Astrocyte (in vitro differentiated cells and primary cell): Measurements from ENCODE around the gene CA10. TPM values are rescaled to one million over a fixed set of nuclear protein-coding genes. Genes with fewer than 3 reads are reported as not detected.
A peak's percentile ranks its signal among the peaks of the same experiment; 100 is the strongest.

ENCODE experiments used
- DNase-seq: peaks from one replicate; pipeline ENCODE4 v3.0.0-alpha.2; 2010; ENCODE audit warnings: low read depth
- FAIRE-seq: peaks from 2 replicates; lab custom pipeline; 2011; peaks lifted over from hg19 to GRCh38; lab: Jason Lieb, UNC
- H2AFZ ChIP-seq: 2 replicates; pipeline ENCODE4 v1.6.0; 2012; ENCODE audit warnings: low read depth, low read length, inconsistent platforms
- H3K27ac ChIP-seq: 2 replicates; pipeline ENCODE4 v1.5.1; 2011; ENCODE audit warnings: low read depth, low read length, inconsistent platforms
- H3K27me3 ChIP-seq: 2 replicates; pipeline ENCODE4 v1.6.0; 2011; ENCODE audit warnings: low read length, inconsistent platforms; ENCODE audit not compliant: insufficient read depth
- H3K36me3 ChIP-seq: 2 replicates; pipeline ENCODE4 v1.5.1; 2011; ENCODE audit warnings: low read length, inconsistent platforms; ENCODE audit not compliant: insufficient read depth
- H3K4me1 ChIP-seq: 2 replicates; pipeline ENCODE4 v1.5.1; 2011; ENCODE audit warnings: low read length, inconsistent platforms; ENCODE audit not compliant: insufficient read depth
- H3K4me2 ChIP-seq: 2 replicates; pipeline ENCODE4 v1.6.0; 2012; ENCODE audit warnings: low read length, inconsistent platforms
- H3K4me3 ChIP-seq: 2 replicates; pipeline ENCODE4 v1.5.1; 2011; ENCODE audit warnings: low read depth, mild to moderate bottlenecking, low read length, inconsistent platforms; ENCODE audit not compliant: insufficient read depth
- H3K79me2 ChIP-seq: 2 replicates; pipeline ENCODE4 v1.6.0; 2012; ENCODE audit warnings: mild to moderate bottlenecking, low read length, inconsistent platforms; ENCODE audit not compliant: insufficient read depth
- H3K9ac ChIP-seq: 2 replicates; pipeline ENCODE4 v1.6.0; 2012; ENCODE audit warnings: mild to moderate bottlenecking, low read length, inconsistent platforms
- H3K9me3 ChIP-seq: 2 replicates; pipeline ENCODE4 v1.5.1; 2012; ENCODE audit warnings: low read depth, mild to moderate bottlenecking, low read length, inconsistent platforms; ENCODE audit not compliant: insufficient read depth
- H4K20me1 ChIP-seq: 2 replicates; pipeline ENCODE4 v1.6.0; 2012; ENCODE audit warnings: low read length, inconsistent platforms; ENCODE audit not compliant: insufficient read depth
- H3K27ac Mint-ChIP-seq: one replicate; pipeline ENCODE4 v1.8.0; 2021; ENCODE audit warnings: mild to moderate bottlenecking, mixed read lengths; ENCODE audit not compliant: unreplicated experiment
- H3K27me3 Mint-ChIP-seq: one replicate; pipeline ENCODE4 v1.8.0; 2021; ENCODE audit warnings: low read depth, mixed read lengths; ENCODE audit not compliant: unreplicated experiment
- H3K36me3 Mint-ChIP-seq: one replicate; pipeline ENCODE4 v1.8.0; 2021; ENCODE audit warnings: low read depth, mixed read lengths; ENCODE audit not compliant: unreplicated experiment
- H3K4me1 Mint-ChIP-seq: one replicate; pipeline ENCODE4 v1.8.0; 2021; ENCODE audit warnings: low read depth, mixed read lengths; ENCODE audit not compliant: unreplicated experiment
- H3K4me3 Mint-ChIP-seq: one replicate; pipeline ENCODE4 v1.8.0; 2021; ENCODE audit warnings: mild to moderate bottlenecking, moderate library complexity, mixed read lengths; ENCODE audit not compliant: unreplicated experiment
- H3K9me3 Mint-ChIP-seq: one replicate; pipeline ENCODE4 v1.8.0; 2021; ENCODE audit warnings: mild to moderate bottlenecking, mixed read lengths; ENCODE audit not compliant: unreplicated experiment
- EZH2 ChIP-seq: IDR thresholded peaks from 2 replicates; pipeline ENCODE4 v1.6.1; 2012; ENCODE audit warnings: mild to moderate bottlenecking, low read length, inconsistent platforms; ENCODE audit not compliant: insufficient read depth
- total RNA-seq: library from RNA; stranded (reverse); gene quantifications from 2 replicates; pipeline ENCODE4 v1.2.1, GENCODE V29; 2021
- TF ChIP-seq, protein P1 (sequence below): IDR thresholded peaks from 2 replicates; pipeline ENCODE4 v1.5.1; 2011; ENCODE audit warnings: low read depth, mild to moderate bottlenecking, inconsistent platforms, low read length, moderate library complexity; ENCODE audit not compliant: insufficient read depth

The CA10 gene
- total RNA-seq, 1 donor from 2014 or later: 0.43 TPM

GRCh38 chr17:51630101-51630671 lies 528.3 kb downstream of the CA10 start:
- Histone ChIP-seq H3K27me3 (no peaks in the 10 kb centered on the region), H2AFZ (no peak overlapping the region), H3K4me2 (no peak overlapping the region), H4K20me1 (no peaks in the 10 kb centered on the region), H3K36me3 (no peaks in the 10 kb centered on the region), H3K4me3 (no peak overlapping the region), H3K9me3 (peaks cover 3% of the 10 kb centered on the region), H3K4me1 (no peaks in the 10 kb centered on the region), H3K9ac (no peak overlapping the region), H3K79me2 (no peaks in the 10 kb centered on the region), H3K27ac (no peak overlapping the region)
- Mint-ChIP-seq H3K9me3 (peaks cover 8% of the 10 kb centered on the region), H3K27me3 (peaks cover 7% of the 10 kb centered on the region), H3K4me3 (no peak overlapping the region), H3K36me3 (no peaks in the 10 kb centered on the region), H3K4me1 (peaks cover 19% of the 10 kb centered on the region), H3K27ac (no peak overlapping the region)
- TF ChIP-seq, protein P1, sequence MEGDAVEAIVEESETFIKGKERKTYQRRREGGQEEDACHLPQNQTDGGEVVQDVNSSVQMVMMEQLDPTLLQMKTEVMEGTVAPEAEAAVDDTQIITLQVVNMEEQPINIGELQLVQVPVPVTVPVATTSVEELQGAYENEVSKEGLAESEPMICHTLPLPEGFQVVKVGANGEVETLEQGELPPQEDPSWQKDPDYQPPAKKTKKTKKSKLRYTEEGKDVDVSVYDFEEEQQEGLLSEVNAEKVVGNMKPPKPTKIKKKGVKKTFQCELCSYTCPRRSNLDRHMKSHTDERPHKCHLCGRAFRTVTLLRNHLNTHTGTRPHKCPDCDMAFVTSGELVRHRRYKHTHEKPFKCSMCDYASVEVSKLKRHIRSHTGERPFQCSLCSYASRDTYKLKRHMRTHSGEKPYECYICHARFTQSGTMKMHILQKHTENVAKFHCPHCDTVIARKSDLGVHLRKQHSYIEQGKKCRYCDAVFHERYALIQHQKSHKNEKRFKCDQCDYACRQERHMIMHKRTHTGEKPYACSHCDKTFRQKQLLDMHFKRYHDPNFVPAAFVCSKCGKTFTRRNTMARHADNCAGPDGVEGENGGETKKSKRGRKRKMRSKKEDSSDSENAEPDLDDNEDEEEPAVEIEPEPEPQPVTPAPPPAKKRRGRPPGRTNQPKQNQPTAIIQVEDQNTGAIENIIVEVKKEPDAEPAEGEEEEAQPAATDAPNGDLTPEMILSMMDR: no peak
- no peak for TF ChIP-seq EZH2
- DNase-seq: no peak
- FAIRE-seq: no peak

DNA sequence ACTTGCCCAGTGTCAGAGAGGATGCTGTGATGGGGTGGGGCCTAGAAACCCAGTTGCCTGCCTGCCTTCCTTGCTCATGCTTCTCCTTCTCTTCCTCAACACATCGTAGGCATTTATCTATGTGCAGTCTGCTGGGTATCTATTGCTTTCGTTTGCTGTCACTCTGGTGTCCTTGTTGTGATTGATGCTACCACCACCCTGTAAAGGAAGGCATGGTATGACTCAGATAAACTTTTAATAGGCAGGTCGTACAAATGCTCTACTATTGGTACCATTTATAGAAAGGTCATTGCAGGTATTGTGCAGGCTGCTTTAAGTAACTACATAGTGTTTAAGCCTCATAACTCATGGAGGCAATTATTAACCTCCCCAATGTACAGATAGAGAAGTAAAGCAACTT lies 529.3 kb downstream of the CA10 start:
- Histone ChIP-seq H3K36me3 (no peaks in the 10 kb centered on the region), H3K9ac (no peak overlapping the region), H3K27me3 (no peaks in the 10 kb centered on the region), H3K79me2 (no peaks in the 10 kb centered on the region), H4K20me1 (no peaks in the 10 kb centered on the region), H3K27ac (no peak overlapping the region), H2AFZ (no peak overlapping the region), H3K4me2 (no peak overlapping the region), H3K9me3 (peaks cover 3% of the 10 kb centered on the region), H3K4me1 (no peaks in the 10 kb centered on the region), H3K4me3 (no peak overlapping the region)
- Mint-ChIP-seq H3K36me3 (no peaks in the 10 kb centered on the region), H3K4me1 (peaks cover 19% of the 10 kb centered on the region), H3K27ac (peak overlapping the region; percentile 3), H3K27me3 (peaks cover 7% of the 10 kb centered on the region), H3K4me3 (no peak overlapping the region), H3K9me3 (peaks cover 8% of the 10 kb centered on the region)
- no peak for DNase-seq
- FAIRE-seq: no peak
- TF ChIP-seq, protein P1: no peak
- no peak for TF ChIP-seq EZH2

- Mint-ChIP-seq H3K27ac (peak overlapping the region; percentile 87), H3K36me3 (no peaks in the 10 kb centered on the region), H3K4me3 (no peak overlapping the region), H3K27me3 (peaks cover 4% of the 10 kb centered on the region), H3K9me3 (peaks cover 8% of the 10 kb centered on the region), H3K4me1 (peaks cover 19% of the 10 kb centered on the region)
- H3K9ac ChIP-seq: no peak overlapping the region
- H3K27me3 ChIP-seq: no peaks in the 10 kb centered on the region
- no peak overlapping the region for H2AFZ ChIP-seq
- FAIRE-seq (no peak), DNase-seq (no peak)
- no peaks in the 10 kb centered on the region for H3K36me3 ChIP-seq
- H3K4me3 ChIP-seq: no peak overlapping the region
- no peaks in the 10 kb centered on the region for H3K4me1 ChIP-seq
- H3K79me2 ChIP-seq: no peaks in the 10 kb centered on the region
- H3K4me2 ChIP-seq: no peak overlapping the region
- no peaks in the 10 kb centered on the region for H4K20me1 ChIP-seq
- H3K9me3 ChIP-seq: peaks cover 5% of the 10 kb centered on the region
- no peak overlapping the region for H3K27ac ChIP-seq
- no peak for TF ChIP-seq EZH2
- TF ChIP-seq, protein P1: no peak
Observed at GRCh38 chr17:51627779-51628178, 530.7 kb downstream of the CA10 start.
